Esophagus muscularis mucosa (tissue), 3 donors: ENCODE measurements around the gene DNAH17.

Source experiments
- POLR2A ChIP-seq: fragments of 450-650 bp; IDR thresholded peaks from one replicate; pipeline ENCODE4 v1.6.1; 2017; ENCODE audit warnings: antibody characterized with exemption, moderate library complexity, mild to moderate bottlenecking, low read depth
- POLR2AphosphoS5 ChIP-seq, 2 donors: sonication (generic); formaldehyde crosslinking; IDR thresholded peaks; one replicate each; pipeline ENCODE4 v1.6.1; 2017; ENCODE audit warnings: antibody characterized with exemption in 2 of 2
- TF ChIP-seq, protein P1 (sequence below), 3 experiments: fragments of 200-600 bp in 2 of 3; fragments of 450-650 bp in 1 of 3; sonication (generic) in 2 of 3; IDR thresholded peaks; one replicate each; pipeline ENCODE4 v1.5.1; 2017 to 2019; ENCODE audit warnings: antibody characterized with exemption in 3 of 3, mild to moderate bottlenecking in 2 of 3, moderate library complexity in 1 of 3

DNA sequence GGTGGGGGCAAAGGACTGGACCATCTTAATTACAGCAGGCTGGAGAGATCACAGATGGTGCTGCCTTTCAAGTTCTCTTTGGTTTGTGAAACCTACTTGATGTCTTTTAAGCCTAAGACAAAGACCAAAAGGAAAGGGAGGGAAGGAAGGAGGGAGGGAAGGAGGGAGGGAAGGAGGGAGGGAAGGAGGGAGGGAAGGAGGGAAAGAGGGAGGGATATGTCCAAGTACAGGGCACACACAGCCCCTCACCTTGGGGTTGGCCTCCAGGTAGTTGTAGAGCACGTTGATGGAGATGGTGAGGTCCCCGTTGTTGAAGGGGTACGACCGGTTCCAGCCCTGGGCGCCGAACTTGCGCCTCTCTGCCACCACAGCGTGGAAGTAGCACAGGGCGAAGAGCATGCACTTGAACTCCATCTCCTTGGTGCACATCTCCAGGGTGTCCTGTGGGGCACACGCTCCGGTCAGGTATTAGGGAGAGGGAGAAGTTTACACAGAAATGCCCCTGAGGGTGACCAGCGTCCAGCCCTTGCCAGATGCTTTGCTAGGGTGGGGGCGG, 143.3 kb downstream of the DNAH17 start:
- TF ChIP-seq, protein P1, sequence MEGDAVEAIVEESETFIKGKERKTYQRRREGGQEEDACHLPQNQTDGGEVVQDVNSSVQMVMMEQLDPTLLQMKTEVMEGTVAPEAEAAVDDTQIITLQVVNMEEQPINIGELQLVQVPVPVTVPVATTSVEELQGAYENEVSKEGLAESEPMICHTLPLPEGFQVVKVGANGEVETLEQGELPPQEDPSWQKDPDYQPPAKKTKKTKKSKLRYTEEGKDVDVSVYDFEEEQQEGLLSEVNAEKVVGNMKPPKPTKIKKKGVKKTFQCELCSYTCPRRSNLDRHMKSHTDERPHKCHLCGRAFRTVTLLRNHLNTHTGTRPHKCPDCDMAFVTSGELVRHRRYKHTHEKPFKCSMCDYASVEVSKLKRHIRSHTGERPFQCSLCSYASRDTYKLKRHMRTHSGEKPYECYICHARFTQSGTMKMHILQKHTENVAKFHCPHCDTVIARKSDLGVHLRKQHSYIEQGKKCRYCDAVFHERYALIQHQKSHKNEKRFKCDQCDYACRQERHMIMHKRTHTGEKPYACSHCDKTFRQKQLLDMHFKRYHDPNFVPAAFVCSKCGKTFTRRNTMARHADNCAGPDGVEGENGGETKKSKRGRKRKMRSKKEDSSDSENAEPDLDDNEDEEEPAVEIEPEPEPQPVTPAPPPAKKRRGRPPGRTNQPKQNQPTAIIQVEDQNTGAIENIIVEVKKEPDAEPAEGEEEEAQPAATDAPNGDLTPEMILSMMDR (IDR thresholded peaks at IDR 0.05) = no peak
- no peak for TF ChIP-seq POLR2AphosphoS5 (IDR thresholded peaks at IDR 0.05)
- no peak for TF ChIP-seq POLR2A
